Lower lobe of right lung (tissue), 2 donors: ENCODE results near the gene TAPBPL. TPM values are rescaled to one million over a fixed set of nuclear protein-coding genes. Genes with fewer than 3 reads are reported as not detected.

Experiments used
- ATAC-seq, 2 donors: fragments of 200-7000 bp; cut with Tn5 transposase; one replicate each; pipeline ENCODE4 v1.9.1; 2020 to 2022; ENCODE audit warnings: mild to moderate bottlenecking in 2 of 2, moderate library complexity in 2 of 2
- DNase-seq: peaks from one replicate; pipeline ENCODE4 v3.0.0-alpha.2; 2020
- H3K27ac ChIP-seq: fragments of 200-600 bp; one replicate; pipeline ENCODE4 v1.8.0; 2022
- H3K27me3 ChIP-seq: fragments of 200-600 bp; one replicate; pipeline ENCODE4 v1.8.0; 2022; ENCODE audit warnings: low read depth
- H3K36me3 ChIP-seq: fragments of 200-600 bp; one replicate; pipeline ENCODE4 v1.8.0; 2022; ENCODE audit warnings: mild to moderate bottlenecking
- H3K4me1 ChIP-seq: fragments of 200-600 bp; one replicate; pipeline ENCODE4 v1.8.0; 2022
- H3K4me3 ChIP-seq: fragments of 200-600 bp; one replicate; pipeline ENCODE4 v1.8.0; 2022; ENCODE audit warnings: mild to moderate bottlenecking
- H3K9me3 ChIP-seq: fragments of 200-600 bp; one replicate; pipeline ENCODE4 v1.8.0; 2022
- CTCF ChIP-seq: fragments of 200-600 bp; IDR thresholded peaks from one replicate; pipeline ENCODE4 v1.8.0; 2022; ENCODE audit warnings: antibody characterized with exemption, mild to moderate bottlenecking
- intact Hi-C: fragments of 100-400 bp; cut with DNase I; formaldehyde crosslinking; loops from one replicate; pipeline ENCODE4 v1.11.0; 2022
- total RNA-seq: library from RNA; stranded (reverse); fragmentation: NEBNext Ultra II Directional; extraction: Animal tissue kit (Norgen Biotek cat#: 25700); gene quantifications from one replicate; pipeline ENCODE4 v1.2.1, GENCODE V29; 2021
- donor health status: DM: no; HTN: yes; CAD: no; lungs with severe emphysema.

TAPBPL gene
- total RNA-seq, 1 donor from 2014 or later, result 32.4 TPM

- intact Hi-C loops, result no loop called here
Observed at GRCh38 chr12:6418796-6419195, 33.0 kb upstream of the TAPBPL start.

GRCh38 chr12:6420364-6420763, 31.5 kb upstream of the TAPBPL start:
- no peaks in the 10 kb centered on the region for H3K9me3 ChIP-seq
- TF ChIP-seq CTCF, result no peak
- no peaks in the 10 kb centered on the region for H3K27me3 ChIP-seq
- no peak overlapping the region for H3K4me3 ChIP-seq
- H3K4me1 ChIP-seq, result peaks cover 10% of the 10 kb centered on the region
- no peak overlapping the region for H3K27ac ChIP-seq
- DNase-seq (no peak), ATAC-seq (no peak)
- no peaks in the 10 kb centered on the region for H3K36me3 ChIP-seq
- intact Hi-C loops, result no loop called here

More at GRCh38 chr12:6418796-6419195, 33.0 kb upstream of the TAPBPL start:
- TF ChIP-seq CTCF, result no peak
- no peaks in the 10 kb centered on the region for H3K36me3 ChIP-seq
- no peak overlapping the region for H3K4me3 ChIP-seq
- H3K4me1 ChIP-seq, result peaks cover 7% of the 10 kb centered on the region
- no peak for DNase-seq
- no peak for ATAC-seq
- no peaks in the 10 kb centered on the region for H3K9me3 ChIP-seq
- H3K27ac ChIP-seq, result no peak overlapping the region
- H3K27me3 ChIP-seq, result no peaks in the 10 kb centered on the region

GRCh38 chr12:6423267-6424007, 28.4 kb upstream of the TAPBPL start:
- H3K4me3 ChIP-seq, result no peak overlapping the region
- no peaks in the 10 kb centered on the region for H3K9me3 ChIP-seq
- ATAC-seq (peak; percentile 97), DNase-seq (peak; percentile 89)
- no peak overlapping the region for H3K27ac ChIP-seq
- peaks cover 10% of the 10 kb centered on the region for H3K4me1 ChIP-seq
- intact Hi-C loops, result no loop called here
- peak; percentile 90 for TF ChIP-seq CTCF
- H3K27me3 ChIP-seq, result no peaks in the 10 kb centered on the region
- no peaks in the 10 kb centered on the region for H3K36me3 ChIP-seq

- DNase-seq (no peak), ATAC-seq (peak; percentile 22 to 35)
- Histone ChIP-seq H3K36me3 (no peaks in the 10 kb centered on the region), H3K9me3 (no peaks in the 10 kb centered on the region), H3K27me3 (no peaks in the 10 kb centered on the region), H3K4me3 (no peak overlapping the region), H3K27ac (no peak overlapping the region), H3K4me1 (peaks cover 10% of the 10 kb centered on the region)
- TF ChIP-seq CTCF, result no peak
- intact Hi-C loops, result no loop called here
Observed at GRCh38 chr12:6424008-6424347, 27.9 kb upstream of the TAPBPL start.

GRCh38 chr12:6424866-6425265, 27.0 kb upstream of the TAPBPL start:
- H3K27ac ChIP-seq, result no peak overlapping the region
- H3K4me1 ChIP-seq, result peaks cover 11% of the 10 kb centered on the region
- no peak for TF ChIP-seq CTCF
- H3K27me3 ChIP-seq, result no peaks in the 10 kb centered on the region
- no peak overlapping the region for H3K4me3 ChIP-seq
- intact Hi-C loops, result no loop called here
- DNase-seq (no peak), ATAC-seq (no peak)
- H3K9me3 ChIP-seq, result no peaks in the 10 kb centered on the region
- no peaks in the 10 kb centered on the region for H3K36me3 ChIP-seq
